ENCODE data around the gene METTL16. TPM values are rescaled to one million over a fixed set of nuclear protein-coding genes. Genes with fewer than 3 reads are reported as not detected.

METTL16 gene
- total and polyA plus RNA-seq, 9 of the 15 experiments (the other 6 are each of a cell fraction or from before 2014, with no cell fraction given), result 12.1 to 30.5 (median 19.8) TPM

- TF ChIP-seq CBX8 (IDR thresholded peaks at IDR 0.05; ENCODE audit: borderline replicate concordance, extremely low read depth, low read depth, low read length, poor library complexity, severe bottlenecking), result no peak
- no peak for TF ChIP-seq HNRNPH1 (optimal IDR thresholded peaks at IDR 0.05; ENCODE audit: low read depth, low read length)
- no peak for TF ChIP-seq COPS2 (conservative IDR thresholded peaks at IDR 0.05)
- no peak for TF ChIP-seq EP300 (IDR thresholded peaks at IDR 0.05; ENCODE audit: low read length)
- TF ChIP-seq ESRRA (IDR thresholded peaks at IDR 0.05; ENCODE audit: borderline replicate concordance, low read depth), result 0 out of 2 replicates have a peak, but pooled peaks have one; percentile 27
- peak; percentile 28 for TF ChIP-seq SMAD1 (IDR thresholded peaks at IDR 0.05; ENCODE audit: low read depth, low read length, partially characterized antibody)
- no peak for TF ChIP-seq NR2C1 (IDR thresholded peaks at IDR 0.05)
- no peak for TF ChIP-seq NR2C1 (tag; IDR thresholded peaks at IDR 0.05)
- TF ChIP-seq RBM25 (IDR thresholded peaks at IDR 0.05; ENCODE audit: low read depth, low read length, severe bottlenecking), result peak; percentile 48
- TF ChIP-seq ZSCAN29 (IDR thresholded peaks at IDR 0.05), result no peak
- TF ChIP-seq MTA3 (IDR thresholded peaks at IDR 0.05; ENCODE audit: borderline replicate concordance), result no peak
- no peak for TF ChIP-seq NUFIP1 (IDR thresholded peaks at IDR 0.05; ENCODE audit: partially characterized antibody)
- TF ChIP-seq RBM39 (optimal IDR thresholded peaks at IDR 0.05; ENCODE audit: low read depth, low read length), result no peak
- 0 out of 2 replicates have a peak, but pooled peaks have one; percentile 70 for TF ChIP-seq ETS1 (conservative IDR thresholded peaks at IDR 0.05; ENCODE audit: control insufficient read depth, low read depth, low read length)
- peak; percentile 96 for TF ChIP-seq CHD2 (IDR thresholded peaks at IDR 0.05; ENCODE audit: low read depth, low read length)
- no peak for TF ChIP-seq FOXJ3 (CRISPR knock-in tag; IDR thresholded peaks at IDR 0.05)
- peak; percentile 58; the same call in 1 of the 2 replicates for TF ChIP-seq GABPB1 (CRISPR knock-in tag; IDR thresholded peaks at IDR 0.05)
- TF ChIP-seq RBM17 (IDR thresholded peaks at IDR 0.05; ENCODE audit: borderline replicate concordance, low read depth, low read length), result no peak
- TF ChIP-seq NCOA2 (IDR thresholded peaks at IDR 0.05; ENCODE audit: partially characterized antibody in 2 of 2), result no peak
- peak; percentile 80 for TF ChIP-seq L3MBTL2 (IDR thresholded peaks at IDR 0.05)
- TF ChIP-seq USF1 (CRISPR knock-in tag; IDR thresholded peaks at IDR 0.05), result peak; percentile 55
- TF ChIP-seq ZNF124 (CRISPR knock-in tag; IDR thresholded peaks at IDR 0.05), result no peak
- no peak for TF ChIP-seq ID3 (CRISPR knock-in tag; IDR thresholded peaks at IDR 0.05)
- 0 out of 2 replicates have a peak, but pooled peaks have one; percentile 46 for TF ChIP-seq ID3 (tag; IDR thresholded peaks at IDR 0.05)
- TF ChIP-seq ZNF717 (CRISPR knock-in tag; IDR thresholded peaks at IDR 0.05), result no peak
These were observed at the start of gene METTL16 (continued) for GRCh38 chr17:2511462-2512369.

All from K562 (cell line).